Activated naive CD8-positive, alpha-beta T cell treated with anti-CD3 and anti-CD28 coated beads, Interleukin-2, amount 50 U/mL, for 24 hours (primary cell): Measurements from ENCODE around the gene BCL2L12.
"Not testable (repeated sequence)": the region's sequence is repeated elsewhere in the genome, so short reads cannot be mapped to it uniquely, and the experiment has no call there.

ENCODE experiments used
- ATAC-seq: fragments of 150-1000 bp; cut with Tn5 transposase; one replicate; pipeline ENCODE4 v1.10.0; 2021
- DNase-seq: peaks from one replicate; pipeline ENCODE4 v3.0.0; 2021
- H3K27ac Mint-ChIP-seq: one replicate; pipeline ENCODE4 v1.8.0; 2021; ENCODE audit warnings: mild to moderate bottlenecking, mixed read lengths
- H3K27me3 Mint-ChIP-seq: one replicate; pipeline ENCODE4 v1.8.0; 2021; ENCODE audit warnings: mixed read lengths
- H3K36me3 Mint-ChIP-seq: one replicate; pipeline ENCODE4 v1.8.0; 2021; ENCODE audit warnings: low read depth, mixed read lengths
- H3K4me1 Mint-ChIP-seq: one replicate; pipeline ENCODE4 v1.8.0; 2021; ENCODE audit warnings: mixed read lengths
- H3K4me3 Mint-ChIP-seq: one replicate; pipeline ENCODE4 v1.8.0; 2021; ENCODE audit warnings: mild to moderate bottlenecking, moderate library complexity, mixed read lengths
- H3K9me3 Mint-ChIP-seq: one replicate; pipeline ENCODE4 v1.8.0; 2021; ENCODE audit warnings: mixed read lengths

BCL2L12 gene

GRCh38 chr19:49718511-49718910 lies 52.8 kb downstream of the BCL2L12 start:
- Mint-ChIP-seq H3K9me3 (no peaks in the 10 kb centered on the region), H3K36me3 (peaks cover 2% of the 10 kb centered on the region), H3K27me3 (no peaks in the 10 kb centered on the region), H3K27ac (peak overlapping the region; percentile 42), H3K4me1 (peaks cover 14% of the 10 kb centered on the region), H3K4me3 (peak overlapping the region; percentile 54)
- no peak for DNase-seq
- no peak for ATAC-seq

- Mint-ChIP-seq H3K9me3 (no peaks in the 10 kb centered on the region), H3K4me1 (peaks cover 14% of the 10 kb centered on the region), H3K27me3 (no peaks in the 10 kb centered on the region), H3K27ac (no peak overlapping the region), H3K36me3 (peaks cover 2% of the 10 kb centered on the region), H3K4me3 (peak overlapping the region; percentile 1)
- no peak for ATAC-seq
- DNase-seq, result no peak
Observed at GRCh38 chr19:49718991-49719390, 53.3 kb downstream of the BCL2L12 start.

- not testable (repeated sequence) for H3K9me3 Mint-ChIP-seq, H3K36me3 Mint-ChIP-seq, H3K27me3 Mint-ChIP-seq, DNase-seq, H3K27ac Mint-ChIP-seq, ATAC-seq
- Mint-ChIP-seq H3K4me3 (peak overlapping the region; percentile 1), H3K4me1 (peaks cover 18% of the 10 kb centered on the region)
Observed at GRCh38 chr19:49719420-49719819, 53.7 kb downstream of the BCL2L12 start.
